GM21528 (cell line): ENCODE data around the gene EHF.
A peak's percentile ranks its signal among the peaks of the same experiment; 100 is the strongest.

Experiments used
- ATAC-seq: cut with Tn5 transposase; IDR thresholded peaks from one replicate; pipeline ENCODE4 v1.9.1; 2021; ENCODE audit warnings: mild to moderate bottlenecking, moderate library complexity; ENCODE audit not compliant: unreplicated experiment, low FRiP score

The EHF gene

GRCh38 chr11:34620202-34620601 lies 691 bp upstream of the EHF start:
- no peak for ATAC-seq

DNA sequence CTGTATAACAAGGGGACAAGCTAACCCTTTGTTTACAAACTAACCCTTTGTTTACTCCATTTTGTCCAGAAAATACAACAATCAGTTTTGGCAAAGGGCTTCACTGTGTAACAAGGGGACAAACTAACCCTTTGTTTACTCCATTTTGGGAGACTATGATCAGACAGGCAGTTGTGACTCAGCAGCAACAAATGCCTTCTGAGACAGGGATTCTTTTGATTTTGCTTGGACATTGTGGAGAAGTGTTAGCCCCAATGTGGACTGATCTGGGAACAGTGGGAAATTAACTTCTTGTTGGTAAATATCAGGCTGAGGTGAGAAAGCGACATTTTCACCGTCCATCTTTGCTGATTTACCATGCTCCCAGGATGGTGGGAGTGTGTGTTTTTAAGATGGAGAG lies 983 bp downstream of the EHF start:
- ATAC-seq: no peak

- no peak for ATAC-seq
These were observed 2.6 kb downstream of the EHF start for GRCh38 chr11:34623463-34623862.

DNA sequence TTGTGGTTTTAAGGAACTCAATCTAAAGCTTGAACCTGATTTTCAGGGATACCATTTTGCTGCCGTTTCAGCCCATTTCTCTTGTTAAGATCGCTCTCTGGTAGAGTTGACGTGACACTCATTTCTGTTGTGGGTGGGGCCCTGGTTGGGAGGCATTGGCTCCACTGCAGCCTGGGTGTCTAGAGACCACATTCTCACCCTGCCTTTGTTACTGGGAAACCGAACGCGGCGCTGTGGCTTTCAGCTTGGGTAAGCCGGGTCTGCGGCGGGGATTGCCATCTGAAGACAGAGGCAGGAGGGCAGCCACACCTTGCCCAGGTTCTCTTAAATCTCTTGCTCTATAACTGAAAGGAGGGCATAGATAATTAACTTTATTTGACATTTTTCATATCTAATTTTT lies 3.2 kb downstream of the EHF start:
- no peak for ATAC-seq

DNA sequence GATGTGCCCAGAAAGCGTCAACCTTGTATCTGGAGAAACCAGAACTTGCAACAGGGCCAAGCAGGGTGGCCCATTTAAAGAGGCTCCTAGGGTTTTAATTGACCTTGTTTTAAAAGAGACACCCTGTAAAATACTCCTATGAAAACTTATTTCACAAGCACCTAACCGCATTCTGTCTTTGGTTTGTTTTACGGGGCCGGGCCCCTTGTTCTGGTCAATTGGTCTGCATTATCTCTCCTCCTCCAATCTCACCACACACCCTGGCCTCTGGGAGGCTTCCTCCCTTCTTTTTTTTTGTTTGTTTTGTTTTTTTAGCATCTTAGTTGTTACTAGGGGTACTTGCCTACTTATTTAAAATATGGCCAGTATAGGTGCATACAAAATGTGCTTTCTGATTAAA lies 4.7 kb downstream of the EHF start:
- no peak for ATAC-seq

DNA sequence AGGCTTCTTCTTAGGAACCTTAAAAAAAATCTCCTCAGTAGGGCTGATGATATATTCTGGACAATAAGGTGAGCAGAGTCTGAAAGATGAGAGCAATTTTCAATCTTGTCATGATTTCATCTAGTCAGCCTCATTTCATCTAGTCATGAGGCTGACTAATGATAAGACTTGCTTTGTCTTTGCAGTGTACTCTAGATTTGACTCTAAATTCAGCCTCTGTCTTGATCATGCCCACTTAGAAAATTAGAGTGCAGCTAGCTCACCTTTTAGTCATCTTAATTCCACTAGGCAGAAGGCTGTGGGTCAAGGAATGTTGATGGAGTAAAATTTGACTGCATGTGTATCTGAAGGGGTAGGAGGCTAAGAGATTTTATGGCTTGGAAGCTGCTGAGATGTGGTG lies 5.5 kb downstream of the EHF start:
- no peak for ATAC-seq

GRCh38 chr11:34627197-34627596 lies 6.3 kb downstream of the EHF start:
- no peak for ATAC-seq

GRCh38 chr11:34629711-34630110 lies 8.8 kb downstream of the EHF start:
- ATAC-seq: no peak

GRCh38 chr11:34630544-34630943 lies 9.7 kb downstream of the EHF start:
- no peak for ATAC-seq

DNA sequence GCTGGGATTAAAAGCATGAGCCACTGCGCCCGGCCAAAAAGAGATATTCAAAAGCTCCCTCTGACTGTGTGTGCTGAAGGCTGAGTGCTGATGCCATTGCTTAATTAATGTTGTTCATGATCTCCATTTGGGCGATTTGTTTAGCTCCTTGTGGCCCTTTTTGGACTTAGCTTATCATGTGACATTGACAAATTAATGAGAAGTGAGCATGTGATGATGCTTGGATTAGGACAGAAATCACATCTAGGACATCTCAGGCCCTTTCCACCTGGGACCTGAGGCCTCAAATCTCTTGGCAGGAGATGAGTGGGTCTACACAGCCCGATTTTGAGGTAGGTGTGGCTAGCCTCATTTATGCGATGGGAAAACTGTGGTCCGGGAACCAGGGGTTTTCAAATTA lies 10.4 kb downstream of the EHF start:
- ATAC-seq: no peak

GRCh38 chr11:34631737-34632104 lies 10.8 kb downstream of the EHF start:
- no peak for ATAC-seq

DNA sequence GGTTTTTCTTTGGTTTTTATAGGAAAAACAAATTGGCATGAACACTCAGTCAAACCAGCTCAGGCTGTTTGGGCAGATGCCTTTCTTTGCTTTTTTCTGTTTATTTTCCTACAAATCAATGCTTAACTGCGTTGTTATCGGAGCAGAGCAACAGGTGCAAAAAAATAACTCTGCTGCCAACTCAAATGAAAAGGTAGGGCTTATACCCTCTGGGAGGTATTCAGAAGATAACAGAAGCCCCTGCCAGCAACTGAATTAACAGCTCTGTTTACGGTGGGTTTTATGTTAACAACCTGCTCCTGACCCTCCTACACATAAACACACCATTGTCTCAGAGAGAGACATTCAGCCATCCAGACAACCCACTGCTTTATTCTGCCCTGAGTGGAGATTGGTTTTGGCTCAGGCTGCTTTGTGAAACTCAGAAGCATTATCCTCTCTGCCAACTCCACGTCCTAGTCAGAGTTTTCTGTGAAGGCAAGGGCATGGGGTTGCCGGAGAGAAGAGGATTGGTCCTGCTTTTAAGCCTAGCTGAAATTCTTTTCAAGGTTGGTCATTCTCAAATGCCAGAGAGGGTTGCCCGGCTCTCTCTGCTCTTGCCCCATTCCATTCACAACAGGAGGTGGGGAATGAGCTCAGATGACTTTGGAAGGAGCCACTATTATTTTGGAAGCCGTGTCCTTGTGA lies 11.4 kb downstream of the EHF start:
- no peak for ATAC-seq

DNA sequence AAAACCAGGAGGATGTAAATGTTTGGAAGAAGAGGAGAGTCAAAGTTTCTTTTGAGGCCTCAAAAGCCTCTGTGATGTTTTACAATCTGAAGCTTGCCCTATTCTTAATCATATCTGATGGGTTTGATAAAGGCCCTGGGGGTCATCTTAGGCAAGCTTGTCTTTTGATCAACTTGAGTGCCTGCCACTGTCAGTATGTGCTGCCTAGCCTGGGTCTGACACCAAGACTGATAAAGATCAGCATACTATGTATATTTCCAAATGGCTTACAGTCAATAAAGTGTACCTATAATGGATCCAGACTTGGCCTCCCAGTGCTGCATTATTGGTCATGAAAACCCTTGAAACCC lies 12.7 kb downstream of the EHF start:
- ATAC-seq: peak; percentile 3

DNA sequence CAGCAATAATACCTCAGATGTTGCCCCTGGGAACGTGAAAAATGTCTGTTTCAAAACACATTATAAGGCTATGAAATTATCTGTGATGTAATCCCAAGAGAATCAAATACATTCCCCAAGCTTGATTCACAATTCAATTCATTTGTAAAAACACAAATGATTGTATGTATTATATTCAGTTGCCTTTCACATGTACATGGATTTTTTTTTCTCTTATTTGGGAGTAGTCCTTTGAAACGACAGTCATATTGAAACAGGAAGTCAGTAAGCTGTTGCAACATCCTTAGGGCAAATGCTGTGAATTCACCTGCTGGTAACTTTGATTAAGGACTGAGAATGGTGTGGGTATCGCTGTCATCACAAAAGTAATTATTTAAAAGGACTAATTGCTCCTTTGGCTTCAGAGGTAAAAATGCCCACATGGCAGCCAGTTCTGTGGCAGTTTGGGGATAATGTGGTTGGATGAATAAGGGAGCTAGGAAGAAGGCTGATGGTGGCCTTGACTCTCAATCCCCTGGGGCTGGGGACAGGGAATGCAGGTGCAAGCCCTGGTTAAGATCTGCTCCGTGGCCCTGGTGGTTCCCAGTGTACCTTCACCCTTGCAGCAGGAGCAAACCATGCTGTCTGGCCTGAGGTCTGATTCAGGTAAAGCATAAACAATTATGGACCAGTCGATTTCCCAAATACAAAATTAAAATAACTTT lies 13.2 kb downstream of the EHF start:
- ATAC-seq: peak; percentile 82

- ATAC-seq: no peak
These were observed 13.8 kb downstream of the EHF start for GRCh38 chr11:34634694-34635062.

DNA sequence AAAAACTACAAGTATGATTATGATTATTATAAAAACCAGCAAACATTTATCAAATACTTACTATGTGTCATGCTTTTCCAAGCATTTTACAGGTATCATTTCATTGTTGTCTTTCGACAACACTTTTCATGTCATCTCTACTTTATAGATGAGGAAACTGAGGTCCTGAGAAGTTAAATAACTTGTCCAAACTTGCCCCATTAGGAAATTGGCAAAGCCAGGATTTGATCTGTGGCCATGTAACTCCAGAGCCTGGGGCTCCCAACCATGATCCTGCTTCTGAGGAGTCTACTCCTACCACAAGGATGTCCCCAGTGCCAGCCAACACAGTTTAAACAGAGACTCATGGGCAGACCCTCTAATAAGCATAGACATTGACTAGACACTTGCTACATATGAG lies 15.2 kb downstream of the EHF start:
- ATAC-seq: no peak

DNA sequence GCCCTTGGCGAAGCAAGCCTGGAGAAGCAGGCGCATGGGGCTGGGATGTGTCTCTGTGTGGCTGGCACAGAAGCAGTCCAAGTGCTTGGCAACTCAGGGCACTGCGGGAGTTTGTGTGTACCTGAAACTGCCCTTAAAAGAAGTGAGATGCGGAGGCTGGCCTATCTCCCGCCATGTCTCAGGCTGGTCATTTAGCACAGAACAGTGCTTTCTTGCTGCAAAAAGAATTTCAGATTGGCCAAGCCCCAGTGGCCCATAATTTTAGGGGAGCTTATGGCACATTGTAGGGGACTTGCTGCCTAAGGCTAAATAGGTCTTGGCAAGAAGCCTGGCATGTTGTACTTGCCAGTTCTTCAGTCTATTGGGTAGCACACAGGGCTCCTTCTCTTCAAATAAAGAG lies 16.4 kb downstream of the EHF start:
- no peak for ATAC-seq

GRCh38 chr11:34638897-34639296 lies 18.0 kb downstream of the EHF start:
- ATAC-seq: no peak

- no peak for ATAC-seq
These were observed 18.7 kb downstream of the EHF start for GRCh38 chr11:34639545-34639944.

- ATAC-seq: no peak
These were observed 19.4 kb downstream of the EHF start for GRCh38 chr11:34640050-34640923.

DNA sequence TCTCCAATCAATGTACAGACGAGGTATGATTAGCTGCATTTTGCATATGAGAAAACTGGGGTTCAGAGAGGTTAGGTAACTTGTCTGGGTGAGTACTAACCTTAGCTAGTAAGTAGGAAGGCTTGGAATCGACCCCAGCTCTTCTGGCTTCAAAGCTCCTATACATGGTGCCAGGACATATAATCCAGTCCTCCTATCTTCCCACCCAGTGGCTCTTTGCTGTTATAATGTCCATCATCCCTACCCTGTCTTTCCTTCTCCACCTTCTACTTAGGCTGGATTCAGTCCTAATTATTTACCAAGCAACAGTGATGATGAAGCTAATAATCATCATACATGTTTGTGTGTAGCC lies 20.0 kb downstream of the EHF start:
- ATAC-seq: no peak

DNA sequence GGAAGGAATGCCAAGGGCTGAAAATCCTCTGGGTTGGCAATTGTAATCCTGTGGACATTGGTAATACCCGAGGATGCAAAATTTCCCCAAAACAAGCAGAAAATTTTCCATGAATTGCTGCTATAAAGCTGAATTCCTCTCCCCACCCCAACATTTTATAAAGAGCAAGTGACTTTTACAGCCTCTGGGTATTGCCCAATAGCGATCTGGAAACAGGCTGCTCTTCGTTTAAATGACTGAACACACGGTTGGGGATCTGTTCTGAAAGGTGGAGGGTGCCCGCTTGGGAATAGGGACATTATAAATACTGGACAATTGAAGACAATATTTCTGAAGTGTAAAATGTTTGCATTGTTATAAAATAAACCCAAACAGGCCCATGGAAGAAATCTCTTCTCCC lies 20.6 kb downstream of the EHF start:
- no peak for ATAC-seq
